ENCODE measurements around the gene GDPD5. TPM values are rescaled to one million over a fixed set of nuclear protein-coding genes. Genes with fewer than 3 reads are reported as not detected.

The GDPD5 gene
- total and polyA plus RNA-seq, 10 of the 15 experiments (the other 5 are each of a cell fraction or from before 2014, with no cell fraction given): 0.10 to 30.0 (median 6.7) TPM

GRCh38 chr11:75461151-75461550 is 64.6 kb downstream of the GDPD5 start:
- H3K9ac ChIP-seq (ENCODE audit: control insufficient read depth, insufficient read depth, low read length): no peak overlapping the region
- ATAC-seq (no peak), FAIRE-seq (no peak), DNase-seq (ENCODE audit: low read depth, low spot score) (no peak)
- H3K4me2 ChIP-seq (ENCODE audit: control insufficient read depth, insufficient read depth): no peak overlapping the region
- in situ Hi-C loops (cut with MboI): no loop called here
- H3K27me3 ChIP-seq (replicated peaks in 1 of 2; ENCODE audit: control insufficient read depth in 2 of 2, insufficient read depth in 2 of 2, low read length in 1 of 2): no peaks in the 10 kb centered on the region
- BruUV-seq (replicated peaks): no TSS peak
- H3K9me3 ChIP-seq (replicated peaks; ENCODE audit: control insufficient read depth, insufficient read depth, low read length): no peaks in the 10 kb centered on the region
- no peaks in the 10 kb centered on the region for H3K36me3 ChIP-seq (ENCODE audit: control insufficient read depth in 2 of 2, insufficient read depth in 2 of 2, low read length in 1 of 2)
- no peaks in the 10 kb centered on the region for H4K20me1 ChIP-seq (ENCODE audit: control insufficient read depth, insufficient read depth)
- ChIA-PET SMC1A (ENCODE audit: uncharacterized antibody, unreplicated experiment) (interaction anchor here (0.8 kb wide), 1 partner anchor 46 kb away, joined by 3 read pairs; no protein-coding TSS in a partner anchor), POLR2A (interaction anchor here (1.1 kb wide), 1 partner anchor 82 kb away, joined by 3 read pairs; no protein-coding TSS in a partner anchor), RAD21 (ENCODE audit: unreplicated experiment) (no interaction called here), CTCF (interaction anchor here (0.9 to 1.0 kb wide), 2 partner anchors 10 to 71 kb away, joined by 3 to 6 read pairs; no protein-coding TSS in a partner anchor)
- 77% methylated on average over 6 of the region's 6 CpGs for WGBS (ENCODE audit: insufficient coverage, insufficient replicate concordance, low lambda C conversion rate, missing lambda C conversion rate)
- H2AFZ ChIP-seq (ENCODE audit: control insufficient read depth, low read depth, low read length): no peak overlapping the region
- no peak overlapping the region for H3K27ac ChIP-seq (ENCODE audit: control insufficient read depth, insufficient read depth)
- no peaks in the 10 kb centered on the region for H3K4me1 ChIP-seq (ENCODE audit: control insufficient read depth, insufficient read depth, low read length)
- H3K79me2 ChIP-seq (ENCODE audit: control insufficient read depth, insufficient read depth, low read length): no peaks in the 10 kb centered on the region
- intact Hi-C loops (cut with micrococcal nuclease; ENCODE audit: unreplicated experiment): no loop called here
- H3K4me3 ChIP-seq: no peak overlapping the region
- no peak for TF ChIP-seq GABPA (IDR thresholded peaks at IDR 0.05; ENCODE audit: low read depth)
- TF ChIP-seq HDGF (IDR thresholded peaks at IDR 0.05): no peak
- no peak for TF ChIP-seq E2F4 (IDR thresholded peaks at IDR 0.05; ENCODE audit: low read depth, low read length)
- no peak for TF ChIP-seq SKIL (IDR thresholded peaks at IDR 0.05; ENCODE audit: low read depth, poor library complexity, severe bottlenecking)
- TF ChIP-seq BCL11A (IDR thresholded peaks at IDR 0.05; ENCODE audit: low read depth, low read length): no peak
- no peak for TF ChIP-seq PAX5 (IDR thresholded peaks at IDR 0.05; ENCODE audit: borderline replicate concordance, low read depth, low read length)
- TF ChIP-seq, protein P1, sequence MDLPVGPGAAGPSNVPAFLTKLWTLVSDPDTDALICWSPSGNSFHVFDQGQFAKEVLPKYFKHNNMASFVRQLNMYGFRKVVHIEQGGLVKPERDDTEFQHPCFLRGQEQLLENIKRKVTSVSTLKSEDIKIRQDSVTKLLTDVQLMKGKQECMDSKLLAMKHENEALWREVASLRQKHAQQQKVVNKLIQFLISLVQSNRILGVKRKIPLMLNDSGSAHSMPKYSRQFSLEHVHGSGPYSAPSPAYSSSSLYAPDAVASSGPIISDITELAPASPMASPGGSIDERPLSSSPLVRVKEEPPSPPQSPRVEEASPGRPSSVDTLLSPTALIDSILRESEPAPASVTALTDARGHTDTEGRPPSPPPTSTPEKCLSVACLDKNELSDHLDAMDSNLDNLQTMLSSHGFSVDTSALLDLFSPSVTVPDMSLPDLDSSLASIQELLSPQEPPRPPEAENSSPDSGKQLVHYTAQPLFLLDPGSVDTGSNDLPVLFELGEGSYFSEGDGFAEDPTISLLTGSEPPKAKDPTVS (IDR thresholded peaks at IDR 0.05; ENCODE audit: low read depth, low read length): no peak
- no peak for TF ChIP-seq ZNF217 (IDR thresholded peaks at IDR 0.05)
- TF ChIP-seq, protein P2, sequence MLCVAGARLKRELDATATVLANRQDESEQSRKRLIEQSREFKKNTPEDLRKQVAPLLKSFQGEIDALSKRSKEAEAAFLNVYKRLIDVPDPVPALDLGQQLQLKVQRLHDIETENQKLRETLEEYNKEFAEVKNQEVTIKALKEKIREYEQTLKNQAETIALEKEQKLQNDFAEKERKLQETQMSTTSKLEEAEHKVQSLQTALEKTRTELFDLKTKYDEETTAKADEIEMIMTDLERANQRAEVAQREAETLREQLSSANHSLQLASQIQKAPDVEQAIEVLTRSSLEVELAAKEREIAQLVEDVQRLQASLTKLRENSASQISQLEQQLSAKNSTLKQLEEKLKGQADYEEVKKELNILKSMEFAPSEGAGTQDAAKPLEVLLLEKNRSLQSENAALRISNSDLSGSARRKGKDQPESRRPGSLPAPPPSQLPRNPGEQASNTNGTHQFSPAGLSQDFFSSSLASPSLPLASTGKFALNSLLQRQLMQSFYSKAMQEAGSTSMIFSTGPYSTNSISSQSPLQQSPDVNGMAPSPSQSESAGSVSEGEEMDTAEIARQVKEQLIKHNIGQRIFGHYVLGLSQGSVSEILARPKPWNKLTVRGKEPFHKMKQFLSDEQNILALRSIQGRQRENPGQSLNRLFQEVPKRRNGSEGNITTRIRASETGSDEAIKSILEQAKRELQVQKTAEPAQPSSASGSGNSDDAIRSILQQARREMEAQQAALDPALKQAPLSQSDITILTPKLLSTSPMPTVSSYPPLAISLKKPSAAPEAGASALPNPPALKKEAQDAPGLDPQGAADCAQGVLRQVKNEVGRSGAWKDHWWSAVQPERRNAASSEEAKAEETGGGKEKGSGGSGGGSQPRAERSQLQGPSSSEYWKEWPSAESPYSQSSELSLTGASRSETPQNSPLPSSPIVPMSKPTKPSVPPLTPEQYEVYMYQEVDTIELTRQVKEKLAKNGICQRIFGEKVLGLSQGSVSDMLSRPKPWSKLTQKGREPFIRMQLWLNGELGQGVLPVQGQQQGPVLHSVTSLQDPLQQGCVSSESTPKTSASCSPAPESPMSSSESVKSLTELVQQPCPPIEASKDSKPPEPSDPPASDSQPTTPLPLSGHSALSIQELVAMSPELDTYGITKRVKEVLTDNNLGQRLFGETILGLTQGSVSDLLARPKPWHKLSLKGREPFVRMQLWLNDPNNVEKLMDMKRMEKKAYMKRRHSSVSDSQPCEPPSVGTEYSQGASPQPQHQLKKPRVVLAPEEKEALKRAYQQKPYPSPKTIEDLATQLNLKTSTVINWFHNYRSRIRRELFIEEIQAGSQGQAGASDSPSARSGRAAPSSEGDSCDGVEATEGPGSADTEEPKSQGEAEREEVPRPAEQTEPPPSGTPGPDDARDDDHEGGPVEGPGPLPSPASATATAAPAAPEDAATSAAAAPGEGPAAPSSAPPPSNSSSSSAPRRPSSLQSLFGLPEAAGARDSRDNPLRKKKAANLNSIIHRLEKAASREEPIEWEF (IDR thresholded peaks at IDR 0.05; ENCODE audit: insufficient replicate concordance, low read depth, low read length): no peak
- no peak for TF ChIP-seq CBX3 (IDR thresholded peaks at IDR 0.05; ENCODE audit: borderline replicate concordance, low read depth)
- no peak for TF ChIP-seq ZZZ3 (IDR thresholded peaks at IDR 0.05; ENCODE audit: control insufficient read depth, insufficient read length, low read depth)
- no peak for TF ChIP-seq POLR2A (IDR thresholded peaks at IDR 0.05; ENCODE audit: low read depth, low read length)
- no peak for TF ChIP-seq IKZF2 (IDR thresholded peaks at IDR 0.05)
- TF ChIP-seq ZNF24 (IDR thresholded peaks at IDR 0.05): no peak
